Non-pigmented ciliary epithelial cell (primary cell): ENCODE measurements around the gene HSPA6.
"Not testable (repeated sequence)": the region's sequence is repeated elsewhere in the genome, so short reads cannot be mapped to it uniquely, and the experiment has no call there.

Experiments
- DNase-seq: peaks from one replicate; pipeline ENCODE4 v3.0.0-alpha.2; 2010; ENCODE audit warnings: low read depth

Gene HSPA6

GRCh38 chr1:161560960-161561715 is 36.8 kb downstream of the HSPA6 start:
- DNase-seq, result not testable (repeated sequence)

- not testable (repeated sequence) for DNase-seq
Measured at GRCh38 chr1:161562441-161562840, 38.1 kb downstream of the HSPA6 start.

GRCh38 chr1:161563522-161563921 is 39.2 kb downstream of the HSPA6 start:
- not testable (repeated sequence) for DNase-seq

- DNase-seq, result not testable (repeated sequence)
Measured at GRCh38 chr1:161566602-161566960, 42.2 kb downstream of the HSPA6 start.

GRCh38 chr1:161571703-161572102 is 47.4 kb downstream of the HSPA6 start:
- not testable (repeated sequence) for DNase-seq
